Heart right ventricle (tissue), 16 donors: Measurements from ENCODE around the gene CIAPIN1. TPM values are rescaled to one million over a fixed set of nuclear protein-coding genes. Genes with fewer than 3 reads are reported as not detected.

Source experiments
- ATAC-seq, 8 donors: fragments of 200-7000 bp; cut with Tn5 transposase; one replicate each; pipeline ENCODE4 v1.9.1; 2020; ENCODE audit warnings: mild to moderate bottlenecking in 8 of 8, moderate library complexity in 8 of 8, moderate number of reproducible peaks in 1 of 8
- DNase-seq, 2 donors: peaks; one replicate each; pipeline ENCODE4 v3.0.0-alpha.2; 2020
- H3K27ac ChIP-seq, 10 donors: fragments of 200-600 bp; sonication (generic) in 2 of 10; one replicate each; pipeline versions ENCODE4 v1.5.0 to v1.8.0; 2020 to 2022; ENCODE audit warnings: mild to moderate bottlenecking in 3 of 10
- H3K27me3 ChIP-seq, 7 donors: fragments of 200-600 bp; one replicate each; pipeline ENCODE4 v1.8.0; 2021 to 2022; ENCODE audit warnings: mild to moderate bottlenecking in 2 of 7
- H3K36me3 ChIP-seq, 9 donors: fragments of 200-600 bp; sonication (generic) in 1 of 9; one replicate each; pipeline versions ENCODE4 v1.5.0 to v1.8.0; 2020 to 2022; ENCODE audit warnings: mild to moderate bottlenecking in 2 of 9
- H3K4me1 ChIP-seq, 9 donors: fragments of 200-600 bp; sonication (generic) in 1 of 9; one replicate each; pipeline versions ENCODE4 v1.5.0 to v1.8.0; 2020 to 2022; ENCODE audit warnings: mild to moderate bottlenecking in 4 of 9
- H3K4me3 ChIP-seq, 10 donors: fragments of 200-600 bp; sonication (generic) in 2 of 10; one replicate each; pipeline versions ENCODE4 v1.5.0 to v1.8.0; 2020 to 2022; ENCODE audit warnings: mild to moderate bottlenecking in 7 of 10, moderate library complexity in 2 of 10
- H3K9me3 ChIP-seq, 11 donors: fragments of 200-600 bp in 10 of 11; sonication (generic) in 2 of 11; one replicate each; pipeline versions ENCODE4 v1.5.0 to v1.8.0; 2013 to 2022; ENCODE audit warnings: mild to moderate bottlenecking in 2 of 11, control low read depth in 1 of 11, moderate library complexity in 1 of 11
- CTCF ChIP-seq, 9 donors: fragments of 200-600 bp; sonication (generic) in 2 of 9; IDR thresholded peaks; one replicate each; pipeline versions ENCODE4 v1.5.0 to v1.8.0; 2021 to 2022; ENCODE audit warnings: antibody characterized with exemption in 9 of 9, mild to moderate bottlenecking in 5 of 9, moderate library complexity in 1 of 9
- WGBS, 2 donors: extraction: QIAGEN DNeasy Blood & Tissue Kit; methylation state at CpG; one replicate each; pipeline ENCODE4 v1.1.7; 2013; ENCODE audit warnings: inconsistent platforms in 1 of 2; 5-methylcytosine and 5-hydroxymethylcytosine counted together
- intact Hi-C, 10 donors: fragments of 100-400 bp; cut with DNase I; formaldehyde crosslinking; loops; one replicate each; pipeline versions ENCODE4 v1.11.1 to v1.14.2; 2022
- polyA plus RNA-seq, 2 donors: library from polyadenylated mRNA; stranded (reverse); fragments of 200-250 nt; gene quantifications; one replicate each; pipeline ENCODE4 v1.2.3, GENCODE V29; 2013
- total RNA-seq, 10 donors: library from RNA; stranded (reverse); fragmentation: NEBNext Ultra II Directional in 3 of 10; extraction: Animal tissue kit (Norgen Biotek cat#: 25700) in 3 of 10; gene quantifications; one replicate each; pipeline versions ENCODE4 v1.2.1 to v1.2.4, GENCODE V29; 2021 to 2023
- donor health status: Arrhythmogenic right ventricular cardiomyopathy.
- donor health status: ischemic (EF 13 %, LVEDD 7.1; RV severe dilation, severe dysfunction).
- donor health status: healthy with polysubstance abuse.
- donor health status: DM: no; HTN: yes; CAD: no.
- donor health status: DM: no; HTN: no; CAD: no.
- donor health status: ischemic (EF 25% LVEDD 6.9; RV normal size, moderate dysfunction).
- donor health status: ischemic (EF 25% LVEDD 5.7; RV mildly dilated, moderate dysfunction).
- donor health status: healthy.
- donor health status: DM: yes; HTN: yes; CAD: no.
- donor health status: Ischemic cardiomyopathy.
- donor health status: ischemic (EF 35%, LVEDD 5.7; RV mildly dilated, moderate dysfunction).
- donor health status: nonischemic (EF 11% LVEDD 7.7; RV severe dilation, severe dysfunction).
- donor health status: DM: yes; HTN: yes; CAD: no.
- donor health status: PGD.
- donor health status: ischemic (EF 29% LVEDD 5.4; RV normal size, mild dysfunction).
- donor health status: nonischemic (EF 23%, LVEDD 6.1; RV moderate dilation, normal function).

The CIAPIN1 gene
- total and polyA plus RNA-seq, 12 donors = 20.1 to 75.1 (median 61.0) TPM

- WGBS, 2 donors = 74 to 76% methylated on average over 5 of the region's 5 CpGs
- TF ChIP-seq CTCF (IDR thresholded peaks at IDR 0.05) = no peak
- H3K27me3 ChIP-seq = no peaks in the 10 kb centered on the region
- ATAC-seq = no peak
- intact Hi-C loops = no loop called here
- H3K4me1 ChIP-seq = peaks cover 0 to 43% (median 33%) of the 10 kb centered on the region in 9 donors
- no peaks in the 10 kb centered on the region for H3K36me3 ChIP-seq
- no peak overlapping the region for H3K4me3 ChIP-seq
- H3K27ac ChIP-seq = peak overlapping the region in 1 of 10 donors; percentile 60
- peaks cover 0 to 6% (median 0%) of the 10 kb centered on the region in 11 donors for H3K9me3 ChIP-seq
- DNase-seq = no peak
These were observed 55.5 kb downstream of the CIAPIN1 start for GRCh38 chr16:57391708-57392107.

- WGBS, 2 donors = 70 to 71% methylated on average over 4 of the region's 4 CpGs
- Histone ChIP-seq H3K27me3 (no peaks in the 10 kb centered on the region), H3K4me3 (no peak overlapping the region), H3K4me1 (peaks cover 0 to 47% (median 37%) of the 10 kb centered on the region in 9 donors), H3K9me3 (peaks cover 0 to 6% (median 0%) of the 10 kb centered on the region in 11 donors), H3K36me3 (no peaks in the 10 kb centered on the region), H3K27ac (peak overlapping the region in 3 of 10 donors; percentile 6 to 60 (median 7))
- intact Hi-C loops = no loop called here
- DNase-seq = no peak
- no peak for TF ChIP-seq CTCF (IDR thresholded peaks at IDR 0.05)
- ATAC-seq = peak in 3 of 8 donors; percentile 29 to 35 (median 35)
These were observed 55.9 kb downstream of the CIAPIN1 start for GRCh38 chr16:57391300-57391699.

GRCh38 chr16:57390636-57391295, 56.4 kb downstream of the CIAPIN1 start:
- ATAC-seq (peak in 5 of 8 donors; percentile 30 to 62 (median 49)), DNase-seq (no peak)
- no peak for TF ChIP-seq CTCF (IDR thresholded peaks at IDR 0.05)
- Histone ChIP-seq H3K36me3 (no peaks in the 10 kb centered on the region), H3K27ac (peak overlapping the region in 4 of 10 donors; percentile 7 to 60 (median 14)), H3K27me3 (no peaks in the 10 kb centered on the region), H3K4me3 (no peak overlapping the region), H3K4me1 (peaks cover 0 to 52% (median 40%) of the 10 kb centered on the region in 9 donors), H3K9me3 (peaks cover 0 to 6% (median 0%) of the 10 kb centered on the region in 11 donors)
- 61 to 63% methylated on average over 5 of the region's 5 CpGs for WGBS, 2 donors
- intact Hi-C loops = no loop called here

GRCh38 chr16:57389087-57389468, 58.1 kb downstream of the CIAPIN1 start:
- no peak overlapping the region for H3K27ac ChIP-seq
- intact Hi-C loops = no loop called here
- H3K36me3 ChIP-seq = no peaks in the 10 kb centered on the region
- H3K9me3 ChIP-seq = peaks cover 0 to 6% (median 0%) of the 10 kb centered on the region in 11 donors
- no peaks in the 10 kb centered on the region for H3K27me3 ChIP-seq
- no peak overlapping the region for H3K4me3 ChIP-seq
- H3K4me1 ChIP-seq = peaks cover under 1 to 69% (median 47%) of the 10 kb centered on the region in 9 donors
- DNase-seq (no peak), ATAC-seq (no peak)
- WGBS, 2 donors = 95 to 97% methylated on average over 3 of the region's 3 CpGs
- no peak for TF ChIP-seq CTCF (IDR thresholded peaks at IDR 0.05)
